Endodermal cell (in vitro differentiated cells): ENCODE results near the gene BGN. TPM values are rescaled to one million over a fixed set of nuclear protein-coding genes. Genes with fewer than 3 reads are reported as not detected.

Experiments
- DNase-seq: peaks from one replicate; pipeline ENCODE4 v3.0.0-alpha.2; 2017
- H3K27ac ChIP-seq: 2 replicates; pipeline ENCODE4 v1.5.1; 2013; ENCODE audit warnings: mild to moderate bottlenecking, low read depth, low read length, moderate library complexity
- H3K27me3 ChIP-seq: 2 replicates; pipeline ENCODE4 v1.6.1; 2013; ENCODE audit warnings: mild to moderate bottlenecking, low read length, moderate library complexity; ENCODE audit not compliant: insufficient read depth, control insufficient read depth, poor library complexity, severe bottlenecking
- H3K36me3 ChIP-seq: 2 replicates; pipeline ENCODE4 v1.7.0; 2013; ENCODE audit warnings: mild to moderate bottlenecking, low read length, moderate library complexity; ENCODE audit not compliant: control insufficient read depth, insufficient read depth
- H3K4me1 ChIP-seq: one replicate; pipeline ENCODE4 v1.7.0; 2013; ENCODE audit warnings: low read length; ENCODE audit not compliant: control insufficient read depth, insufficient read depth
- H3K4me3 ChIP-seq: 2 replicates; pipeline ENCODE4 v1.5.1; 2013; ENCODE audit warnings: mild to moderate bottlenecking, low read length, moderate library complexity
- H3K9ac ChIP-seq: 2 replicates; pipeline ENCODE4 v1.6.1; 2013; ENCODE audit warnings: mild to moderate bottlenecking, low read length, moderate library complexity; ENCODE audit not compliant: poor library complexity, severe bottlenecking; ENCODE audit errors: extremely low read depth
- H3K9me3 ChIP-seq: 2 replicates; pipeline ENCODE4 v1.6.1; 2013; ENCODE audit warnings: mild to moderate bottlenecking, low read length, moderate library complexity; ENCODE audit not compliant: control insufficient read depth
- H3K27ac Mint-ChIP-seq: 2 replicates; pipeline ENCODE4 v1.8.0; 2020; ENCODE audit warnings: mixed read lengths
- H3K27me3 Mint-ChIP-seq: 2 replicates; pipeline ENCODE4 v1.8.0; 2021; ENCODE audit warnings: mild to moderate bottlenecking, mixed read lengths; ENCODE audit not compliant: insufficient read depth
- H3K36me3 Mint-ChIP-seq: 2 replicates; pipeline ENCODE4 v1.8.0; 2020; ENCODE audit warnings: low read depth, mixed read lengths
- H3K4me1 Mint-ChIP-seq: 2 replicates; pipeline ENCODE4 v1.8.0; 2020; ENCODE audit warnings: mixed read lengths
- H3K4me3 Mint-ChIP-seq: 2 replicates; pipeline ENCODE4 v1.8.0; 2020; ENCODE audit warnings: mild to moderate bottlenecking, moderate library complexity, mixed read lengths
- H3K9me3 Mint-ChIP-seq: 2 replicates; pipeline ENCODE4 v1.8.0; 2020; ENCODE audit warnings: mild to moderate bottlenecking, mixed read lengths
- WGBS, 2 experiments: methylation state at CpG; one replicate each; pipeline versions ENCODE4 v1.1.5 to v1.1.7; 2013; ENCODE audit warnings: missing lambda C conversion rate in 2 of 2, mixed read lengths in 1 of 2; ENCODE audit not compliant: insufficient coverage in 1 of 2, insufficient read length in 1 of 2; 5-methylcytosine and 5-hydroxymethylcytosine counted together
- total RNA-seq, 2 donors: library from RNA; stranded (reverse); fragmentation: NEBNext Ultra II Directional in 1 of 2; extraction: Animal tissue kit (Norgen Biotek cat#: 25700) in 1 of 2; gene quantifications; 2 replicates in 1 of 2; 3 replicates in 1 of 2; pipeline ENCODE4 v1.2.1, GENCODE V29; 2021
- TF ChIP-seq, protein P1 (sequence below): fragments of 200-600 bp; sonication (generic); conservative IDR thresholded peaks from 2 replicates; pipeline ENCODE4 v1.5.0; 2021; ENCODE audit warnings: antibody characterized with exemption, mild to moderate bottlenecking

Gene BGN
- total RNA-seq, 2 donors from 2014 or later, result 1.2 to 1.6 TPM

DNA sequence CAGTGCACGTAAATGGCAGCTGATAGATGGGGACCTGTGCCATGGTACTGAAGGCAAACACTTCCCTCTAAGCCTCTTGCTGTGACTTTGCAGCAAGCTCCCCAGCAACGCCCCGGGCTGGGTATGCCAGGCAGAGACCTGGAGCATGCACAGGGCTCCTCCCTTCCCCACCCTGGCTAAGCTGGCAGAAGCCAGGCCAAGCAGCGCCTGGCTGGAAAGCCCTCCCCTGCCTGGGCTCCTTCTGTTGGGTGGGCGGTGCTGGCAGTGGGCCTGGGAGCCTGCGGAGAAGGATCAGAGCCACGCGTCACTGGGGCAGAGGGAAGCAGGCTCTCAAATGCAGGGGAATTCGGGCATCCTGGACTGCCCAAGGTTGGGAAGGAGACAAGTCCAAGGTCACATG, 26.3 kb downstream of the BGN start:
- Histone ChIP-seq H3K27me3 (peaks cover 44% of the 10 kb centered on the region), H3K4me1 (no peaks in the 10 kb centered on the region), H3K9me3 (no peaks in the 10 kb centered on the region), H3K36me3 (no peaks in the 10 kb centered on the region), H3K4me3 (no peak overlapping the region), H3K27ac (no peak overlapping the region), H3K9ac (no peak overlapping the region)
- WGBS, 2 experiments, result 80 to 83% methylated on average over 1 to 9 of the region's 9 CpGs
- H3K36me3 Mint-ChIP-seq, result no peaks in the 10 kb centered on the region
- TF ChIP-seq, protein P1, sequence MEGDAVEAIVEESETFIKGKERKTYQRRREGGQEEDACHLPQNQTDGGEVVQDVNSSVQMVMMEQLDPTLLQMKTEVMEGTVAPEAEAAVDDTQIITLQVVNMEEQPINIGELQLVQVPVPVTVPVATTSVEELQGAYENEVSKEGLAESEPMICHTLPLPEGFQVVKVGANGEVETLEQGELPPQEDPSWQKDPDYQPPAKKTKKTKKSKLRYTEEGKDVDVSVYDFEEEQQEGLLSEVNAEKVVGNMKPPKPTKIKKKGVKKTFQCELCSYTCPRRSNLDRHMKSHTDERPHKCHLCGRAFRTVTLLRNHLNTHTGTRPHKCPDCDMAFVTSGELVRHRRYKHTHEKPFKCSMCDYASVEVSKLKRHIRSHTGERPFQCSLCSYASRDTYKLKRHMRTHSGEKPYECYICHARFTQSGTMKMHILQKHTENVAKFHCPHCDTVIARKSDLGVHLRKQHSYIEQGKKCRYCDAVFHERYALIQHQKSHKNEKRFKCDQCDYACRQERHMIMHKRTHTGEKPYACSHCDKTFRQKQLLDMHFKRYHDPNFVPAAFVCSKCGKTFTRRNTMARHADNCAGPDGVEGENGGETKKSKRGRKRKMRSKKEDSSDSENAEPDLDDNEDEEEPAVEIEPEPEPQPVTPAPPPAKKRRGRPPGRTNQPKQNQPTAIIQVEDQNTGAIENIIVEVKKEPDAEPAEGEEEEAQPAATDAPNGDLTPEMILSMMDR, result no peak
- peaks cover 50% of the 10 kb centered on the region for H3K27me3 Mint-ChIP-seq
- no peaks in the 10 kb centered on the region for H3K4me1 Mint-ChIP-seq
- no peak for DNase-seq
- H3K4me3 Mint-ChIP-seq, result no peak overlapping the region
- peaks cover 61% of the 10 kb centered on the region for H3K9me3 Mint-ChIP-seq
- no peak overlapping the region for H3K27ac Mint-ChIP-seq

DNA sequence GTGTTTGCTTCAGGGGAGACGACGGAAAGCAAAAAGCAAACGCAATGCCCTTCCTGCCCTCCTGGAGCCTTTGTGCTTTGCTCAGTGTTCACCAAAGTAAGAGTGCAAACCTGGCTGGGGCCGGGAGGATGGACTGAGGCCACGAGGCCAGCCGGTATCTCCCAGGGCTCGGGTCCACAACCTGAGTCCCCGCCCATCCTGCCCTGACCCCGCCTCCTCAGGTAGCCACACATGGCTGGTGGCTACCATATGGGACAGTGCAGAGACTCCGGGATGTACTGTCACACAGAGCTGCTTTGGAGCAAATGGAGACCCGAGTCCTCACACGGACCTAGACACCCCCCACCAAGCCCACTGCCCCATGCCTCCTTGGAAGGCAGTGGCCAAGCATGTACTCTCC, 27.5 kb downstream of the BGN start:
- Mint-ChIP-seq H3K9me3 (peaks cover 60% of the 10 kb centered on the region), H3K36me3 (no peaks in the 10 kb centered on the region), H3K27ac (no peak overlapping the region), H3K27me3 (peaks cover 38% of the 10 kb centered on the region), H3K4me3 (no peak overlapping the region), H3K4me1 (no peaks in the 10 kb centered on the region)
- Histone ChIP-seq H3K27ac (no peak overlapping the region), H3K4me3 (no peak overlapping the region), H3K36me3 (no peaks in the 10 kb centered on the region), H3K9me3 (no peaks in the 10 kb centered on the region), H3K4me1 (no peaks in the 10 kb centered on the region), H3K9ac (no peak overlapping the region), H3K27me3 (peaks cover 31% of the 10 kb centered on the region)
- TF ChIP-seq, protein P1, result no peak
- no peak for DNase-seq
- WGBS, 2 experiments, result 80% methylated on average over 12 of the region's 12 CpGs; no CpG with 5 or more reads in 1 of the 2 experiments

DNA sequence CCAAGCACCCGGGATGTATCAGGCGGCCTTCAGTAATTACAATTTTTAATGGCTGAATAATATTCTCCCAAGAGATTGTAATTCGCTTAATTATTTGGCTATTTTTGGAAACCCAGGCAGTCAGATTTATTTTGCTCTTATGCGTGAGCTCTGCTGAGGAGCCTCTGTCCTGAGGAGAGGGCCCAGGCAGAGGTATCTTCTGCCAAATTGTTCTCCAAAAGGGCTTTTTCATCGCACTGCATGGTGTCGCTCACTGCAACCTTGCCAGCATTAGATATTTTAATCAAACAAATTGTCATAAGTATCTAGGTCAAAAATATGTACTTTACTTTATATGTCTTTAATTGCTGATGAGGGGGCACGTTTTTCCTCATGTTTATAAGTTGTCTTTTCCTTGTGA, 28.5 kb downstream of the BGN start:
- DNase-seq, result no peak
- WGBS, 2 experiments, result 88 to 100% methylated on average over 2 to 5 of the region's 7 CpGs
- Histone ChIP-seq H3K9ac (no peak overlapping the region), H3K4me1 (no peaks in the 10 kb centered on the region), H3K27me3 (peaks cover 24% of the 10 kb centered on the region), H3K36me3 (no peaks in the 10 kb centered on the region), H3K4me3 (no peak overlapping the region), H3K27ac (no peak overlapping the region), H3K9me3 (no peaks in the 10 kb centered on the region)
- Mint-ChIP-seq H3K4me1 (no peaks in the 10 kb centered on the region), H3K4me3 (no peak overlapping the region), H3K27me3 (peaks cover 36% of the 10 kb centered on the region), H3K36me3 (no peaks in the 10 kb centered on the region), H3K27ac (no peak overlapping the region), H3K9me3 (peaks cover 67% of the 10 kb centered on the region)
- TF ChIP-seq, protein P1, result no peak
